ENCODE measurements around the gene ATF4. TPM values are rescaled to one million over a fixed set of nuclear protein-coding genes. Genes with fewer than 3 reads are reported as not detected.

The ATF4 gene
- total and polyA plus RNA-seq, 2 of the 8 experiments (the other 6 are each of a cell fraction or from before 2014, with no cell fraction given): 553 to 704 TPM

DNA sequence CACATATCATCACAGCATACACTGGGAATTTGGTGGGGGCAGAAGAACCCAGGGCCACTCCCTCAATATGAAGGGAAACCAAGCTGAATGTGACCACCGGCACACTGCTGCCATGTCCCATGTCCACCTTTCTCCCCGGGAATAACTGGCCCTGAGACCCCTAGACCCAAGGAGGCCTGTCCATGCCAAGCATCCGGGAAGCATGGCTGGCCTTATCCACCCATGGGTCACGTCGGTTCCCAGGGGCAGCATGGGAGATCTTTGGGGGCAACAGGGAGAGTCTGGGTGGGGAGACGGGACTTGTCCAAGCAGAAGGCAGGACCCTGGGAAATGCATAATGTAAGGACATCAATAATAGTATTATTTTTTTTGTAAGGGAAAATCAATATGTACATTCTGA lies 28.7 kb upstream of the ATF4 start:
- Histone ChIP-seq H3K23me2 (ENCODE audit: low read depth, low read length) (no peaks in the 10 kb centered on the region), H3K9ac (replicated peaks in 1 of 4; ENCODE audit: extremely low read depth in 1 of 4, low read depth in 3 of 4, low read length in 3 of 4) (no peak overlapping the region), H3K18ac (ENCODE audit: extremely low read depth, low read length) (no peak overlapping the region), H3K79me2 (ENCODE audit: control insufficient read depth in 1 of 2, insufficient read depth in 2 of 2, low read length in 2 of 2) (no peaks in the 10 kb centered on the region), H4K5ac (ENCODE audit: insufficient read length, low read depth, low read length) (no peak overlapping the region), H3K14ac (ENCODE audit: insufficient read length) (no peak overlapping the region), H2BK120ac (replicated peaks; ENCODE audit: low read depth, low read length) (no peak overlapping the region), H3K4ac (replicated peaks; ENCODE audit: insufficient read length, low read depth, low read length) (no peak overlapping the region), H2BK20ac (ENCODE audit: low read length) (no peak overlapping the region), H3K23ac (ENCODE audit: insufficient read length) (no peak overlapping the region), H3K36me3 (ENCODE audit: control insufficient read depth in 2 of 4, insufficient read depth in 4 of 4, low read length in 3 of 4) (no peaks in the 10 kb centered on the region), H3K27ac (ENCODE audit: low read depth, low read length) (no peak overlapping the region), H3K4me1 (replicated peaks in 1 of 4; ENCODE audit: control insufficient read depth in 3 of 4, insufficient read depth in 4 of 4, low read length in 3 of 4) (peaks cover 0 to 6% (median 4%) of the 10 kb centered on the region in 4 experiments; a peak in 4 of 7 replicates), H2BK12ac (ENCODE audit: low read depth, low read length) (no peak overlapping the region), H2AFZ (ENCODE audit: low read length) (no peak overlapping the region), H3K79me1 (ENCODE audit: low read depth, low read length) (no peaks in the 10 kb centered on the region), H3K27me3 (replicated peaks in 1 of 4; ENCODE audit: control insufficient read depth in 3 of 4, extremely low read depth in 1 of 4, insufficient read depth in 3 of 4, low read length in 3 of 4) (peaks cover 0 to 13% (median 3%) of the 10 kb centered on the region in 4 experiments; a peak in 4 of 7 replicates), H4K20me1 (replicated peaks in 1 of 2; ENCODE audit: control insufficient read depth in 1 of 2, insufficient read depth in 2 of 2, low read length in 2 of 2) (peaks cover 0 to 4% of the 10 kb centered on the region in 2 experiments), H3K4me2 (ENCODE audit: insufficient read depth in 1 of 2, low read depth in 2 of 2, low read length in 2 of 2) (no peak overlapping the region), H3K56ac (replicated peaks; ENCODE audit: insufficient read length, low read depth, low read length) (no peak overlapping the region), H4K91ac (replicated peaks; ENCODE audit: insufficient read length, low read length) (no peak overlapping the region), H3K9me3 (ENCODE audit: insufficient read depth in 2 of 2, low read depth in 1 of 2, low read length in 1 of 2) (no peaks in the 10 kb centered on the region), H4K8ac (ENCODE audit: extremely low read depth, insufficient read depth, low read length) (no peak overlapping the region), H3K4me3 (ENCODE audit: extremely low read depth in 1 of 4, insufficient read depth in 2 of 4, low read depth in 3 of 4, low read length in 4 of 4) (no peak overlapping the region), H2BK15ac (ENCODE audit: low read length) (no peak overlapping the region), H2BK5ac (ENCODE audit: low read depth, low read length) (no peak overlapping the region), H2AK5ac (ENCODE audit: low read depth, low read length) (no peak overlapping the region)
- CTCF ChIA-PET (ENCODE audit: partially characterized antibody): interaction anchor here (0.6 to 19.7 kb wide), 12 partner anchors 11 to 182 kb away, joined by 3 to 361 read pairs (median 10); partner anchors contain the start of genes MIEF1 and RPS19BP1
- POLR2A ChIA-PET (ENCODE audit: partially characterized antibody): interaction anchor here (2.0 to 7.0 kb wide), 3 partner anchors 10 to 172 kb away, joined by 5 to 83 read pairs (median 10); partner anchors contain the start of genes ATF4, MIEF1 and RPL3
- 93% methylated on average over 6 of the region's 6 CpGs; no CpG with 5 or more reads in 1 of the 2 experiments for WGBS, 2 experiments (ENCODE audit: extremely low coverage in 1 of 2, insufficient coverage in 1 of 2, insufficient read length in 1 of 2, insufficient replicate concordance in 2 of 2, low coverage in 1 of 2, low lambda C conversion rate in 2 of 2, missing lambda C conversion rate in 1 of 2)
- FAIRE-seq (no peak), DNase-seq (ENCODE audit: low read depth in 1 of 2, low spot score in 2 of 2) (no peak)
- TF ChIP-seq, protein P1, sequence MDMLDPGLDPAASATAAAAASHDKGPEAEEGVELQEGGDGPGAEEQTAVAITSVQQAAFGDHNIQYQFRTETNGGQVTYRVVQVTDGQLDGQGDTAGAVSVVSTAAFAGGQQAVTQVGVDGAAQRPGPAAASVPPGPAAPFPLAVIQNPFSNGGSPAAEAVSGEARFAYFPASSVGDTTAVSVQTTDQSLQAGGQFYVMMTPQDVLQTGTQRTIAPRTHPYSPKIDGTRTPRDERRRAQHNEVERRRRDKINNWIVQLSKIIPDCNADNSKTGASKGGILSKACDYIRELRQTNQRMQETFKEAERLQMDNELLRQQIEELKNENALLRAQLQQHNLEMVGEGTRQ (IDR thresholded peaks at IDR 0.05; ENCODE audit: low read length): no peak
- TF ChIP-seq POLR2A (IDR thresholded peaks at IDR 0.05; ENCODE audit: control extremely low read depth in 1 of 2, low read depth in 2 of 2, low read length in 2 of 2) (no peak), RAD21 (IDR thresholded peaks at IDR 0.05 in 1 of 2, conservative IDR thresholded peaks at IDR 0.05 in 1 of 2; ENCODE audit: low read depth in 2 of 2, low read length in 2 of 2) (no peak), TAF1 (IDR thresholded peaks at IDR 0.05; ENCODE audit: low read depth, low read length) (no peak), SIRT6 (IDR thresholded peaks at IDR 0.05; ENCODE audit: low read length) (no peak), TCF12 (IDR thresholded peaks at IDR 0.05; ENCODE audit: low read depth, low read length) (no peak), NANOG (IDR thresholded peaks at IDR 0.05; ENCODE audit: insufficient read depth, low read depth, low read length, poor library complexity, severe bottlenecking) (no peak), SP4 (IDR thresholded peaks at IDR 0.05; ENCODE audit: low read length) (no peak), RNF2 (IDR thresholded peaks at IDR 0.05; ENCODE audit: borderline replicate concordance, low read depth, low read length, missing control alignments, poor library complexity, severe bottlenecking) (no peak), CEBPB (IDR thresholded peaks at IDR 0.05; ENCODE audit: low read depth, low read length) (no peak)

All from H1 (cell line).